ENCODE results near the gene TRPM7.
"Not testable (repeated sequence)": the region's sequence is repeated elsewhere in the genome, so short reads cannot be mapped to it uniquely, and the experiment has no call there.

Gene TRPM7

GRCh38 chr15:50697109-50697797, 10.7 kb upstream of the TRPM7 start:
- Histone ChIP-seq H3K27me3 (ENCODE audit: insufficient read depth, poor library complexity, severe bottlenecking) (no peaks in the 10 kb centered on the region), H3K27ac (replicated peaks) (no peak overlapping the region), H3K4me3 (replicated peaks; ENCODE audit: insufficient read depth, low read length) (no peak overlapping the region)
- TF ChIP-seq CTCF (IDR thresholded peaks at IDR 0.05; ENCODE audit: insufficient read depth, low read length) (no peak), GABPA (IDR thresholded peaks at IDR 0.05; ENCODE audit: low read depth) (no peak), REST (IDR thresholded peaks at IDR 0.05; ENCODE audit: insufficient replicate concordance, low read depth) (no peak)
- no peak for DNase-seq (ENCODE audit: low read depth in 1 of 2, low spot score in 1 of 2)

GRCh38 chr15:50694634-50695165, 8.1 kb upstream of the TRPM7 start:
- H3K4me3 ChIP-seq (replicated peaks; ENCODE audit: insufficient read depth, low read length); H3K27ac ChIP-seq (replicated peaks); DNase-seq (ENCODE audit: low read depth in 1 of 2, low spot score in 1 of 2); H3K27me3 ChIP-seq (ENCODE audit: insufficient read depth, poor library complexity, severe bottlenecking): not testable (repeated sequence)

GRCh38 chr15:50687302-50687902, 805 bp upstream of the TRPM7 start:
- Histone ChIP-seq H3K27me3 (ENCODE audit: insufficient read depth, poor library complexity, severe bottlenecking) (no peaks in the 10 kb centered on the region), H3K27ac (replicated peaks) (peak overlapping the region; percentile 93), H3K4me3 (replicated peaks; ENCODE audit: insufficient read depth, low read length) (peak overlapping the region; percentile 98)
- no peak for TF ChIP-seq REST (IDR thresholded peaks at IDR 0.05; ENCODE audit: insufficient replicate concordance, low read depth)
- TF ChIP-seq SPI1 (IDR thresholded peaks at IDR 0.05; ENCODE audit: borderline replicate concordance, low read depth): peak; percentile 25; the same call in 1 of the 2 replicates
- no peak for DNase-seq (ENCODE audit: low read depth in 1 of 2, low spot score in 1 of 2)

GRCh38 chr15:50685976-50686468, 575 bp downstream of the TRPM7 start:
- H3K4me3 ChIP-seq (replicated peaks; ENCODE audit: insufficient read depth, low read length): peak overlapping the region; percentile 98
- no peaks in the 10 kb centered on the region for H3K27me3 ChIP-seq (ENCODE audit: insufficient read depth, poor library complexity, severe bottlenecking)
- DNase-seq (ENCODE audit: low read depth in 1 of 2, low spot score in 1 of 2): peak; percentile 35 to 60

More at GRCh38 chr15:50685976-50686468, 575 bp downstream of the TRPM7 start:
- H3K27ac ChIP-seq (replicated peaks): peak overlapping the region; percentile 93
- TF ChIP-seq POLR2AphosphoS5 (IDR thresholded peaks at IDR 0.05; ENCODE audit: low read depth) (no peak), GABPA (IDR thresholded peaks at IDR 0.05; ENCODE audit: low read depth) (no peak), SPI1 (IDR thresholded peaks at IDR 0.05; ENCODE audit: borderline replicate concordance, low read depth) (no peak), REST (IDR thresholded peaks at IDR 0.05; ENCODE audit: insufficient replicate concordance, low read depth) (no peak)
